NCI-H460 (cell line): ENCODE data around the gene PPP1R18. TPM values are rescaled to one million over a fixed set of nuclear protein-coding genes. Genes with fewer than 3 reads are reported as not detected.

Experiments used
- DNase-seq: peaks from one replicate; pipeline ENCODE4 v3.0.0-alpha.2; 2016; ENCODE audit warnings: low read depth; ENCODE audit errors: extremely low read depth
- total RNA-seq: library from RNA; depleted of rRNA; stranded (reverse); fragments of >200 nt; shearing (Covaris generic); gene quantifications from 2 replicates; pipeline ENCODE4 v1.2.3, GENCODE V29; 2014

Gene PPP1R18
- total RNA-seq, 1 experiment from 2014 or later: 35.1 TPM

- DNase-seq: no peak
Measured at GRCh38 chr6:30689022-30689865, 2.8 kb upstream of the PPP1R18 start.

GRCh38 chr6:30688569-30688968 lies 2.1 kb upstream of the PPP1R18 start:
- no peak for DNase-seq

GRCh38 chr6:30687659-30688431 lies 1.4 kb upstream of the PPP1R18 start:
- DNase-seq: no peak

GRCh38 chr6:30686908-30687658 lies 638 bp upstream of the PPP1R18 start:
- DNase-seq: peak; percentile 85

GRCh38 chr6:30685157-30686008 lies 1.1 kb downstream of the PPP1R18 start:
- DNase-seq: peak; percentile 40

GRCh38 chr6:30684386-30685156 lies 1.9 kb downstream of the PPP1R18 start:
- DNase-seq: no peak

- no peak for DNase-seq
Measured at GRCh38 chr6:30683980-30684338, 2.5 kb downstream of the PPP1R18 start.

GRCh38 chr6:30683183-30683979 lies 3.1 kb downstream of the PPP1R18 start:
- no peak for DNase-seq

- DNase-seq: no peak
Measured at GRCh38 chr6:30682143-30683117, 4.0 kb downstream of the PPP1R18 start.

GRCh38 chr6:30681766-30682142 lies 4.7 kb downstream of the PPP1R18 start:
- no peak for DNase-seq

- DNase-seq: no peak
Measured at GRCh38 chr6:30679765-30680535, 6.5 kb downstream of the PPP1R18 start.

- DNase-seq: peak; percentile 65
Measured at GRCh38 chr6:30678964-30679726, 7.3 kb downstream of the PPP1R18 start.

- DNase-seq: no peak
Measured at GRCh38 chr6:30676660-30677285, 9.7 kb downstream of the PPP1R18 start.

- DNase-seq: peak; percentile 94
Measured at GRCh38 chr6:30672445-30673253, 13.8 kb downstream of the PPP1R18 start, which contains the start of gene DHX16. TSS of gene DHX16 (minus strand) at chr6:30673006. CDS start at chr6:30672841, 165 bp downstream.
